ENCODE data around the gene C11orf86.
"Not testable (repeated sequence)": the region's sequence is repeated elsewhere in the genome, so short reads cannot be mapped to it uniquely, and the experiment has no call there.

Gene C11orf86

GRCh38 chr11:66981976-66982578, 7.0 kb downstream of the C11orf86 start:
- DNase-seq (ENCODE audit: insufficient read length) = no peak
- no peak for TF ChIP-seq POLR2A (IDR thresholded peaks at IDR 0.05; ENCODE audit: low read depth, low read length)
- no peak for TF ChIP-seq TAF1 (IDR thresholded peaks at IDR 0.05; ENCODE audit: borderline replicate concordance, low read depth, low read length)
- TF ChIP-seq POLR2AphosphoS5 (IDR thresholded peaks at IDR 0.05; ENCODE audit: low read depth, low read length) = no peak
- FAIRE-seq = peak; percentile 54

GRCh38 chr11:66983275-66983924, 8.3 kb downstream of the C11orf86 start:
- no peak for FAIRE-seq
- DNase-seq (ENCODE audit: insufficient read length) = no peak
- TF ChIP-seq TAF1 (IDR thresholded peaks at IDR 0.05; ENCODE audit: borderline replicate concordance, low read depth, low read length) (no peak), POLR2AphosphoS5 (IDR thresholded peaks at IDR 0.05; ENCODE audit: low read depth, low read length) (no peak), POLR2A (IDR thresholded peaks at IDR 0.05; ENCODE audit: low read depth, low read length) (no peak)

GRCh38 chr11:66985508-66986177, 10.5 kb downstream of the C11orf86 start:
- DNase-seq (ENCODE audit: insufficient read length) = no peak
- FAIRE-seq = no peak
- TF ChIP-seq TAF1 (IDR thresholded peaks at IDR 0.05; ENCODE audit: borderline replicate concordance, low read depth, low read length) = no peak
- no peak for TF ChIP-seq POLR2AphosphoS5 (IDR thresholded peaks at IDR 0.05; ENCODE audit: low read depth, low read length)
- TF ChIP-seq POLR2A (IDR thresholded peaks at IDR 0.05; ENCODE audit: low read depth, low read length) = no peak

- no peak for DNase-seq (ENCODE audit: insufficient read length)
- no peak for TF ChIP-seq POLR2A (IDR thresholded peaks at IDR 0.05; ENCODE audit: low read depth, low read length)
- no peak for TF ChIP-seq TAF1 (IDR thresholded peaks at IDR 0.05; ENCODE audit: borderline replicate concordance, low read depth, low read length)
- no peak for TF ChIP-seq POLR2AphosphoS5 (IDR thresholded peaks at IDR 0.05; ENCODE audit: low read depth, low read length)
- no peak for FAIRE-seq
Measured at GRCh38 chr11:66986178-66986545, 11.1 kb downstream of the C11orf86 start.

- DNase-seq (ENCODE audit: insufficient read length) = no peak
- no peak for FAIRE-seq
- TF ChIP-seq TAF1 (IDR thresholded peaks at IDR 0.05; ENCODE audit: borderline replicate concordance, low read depth, low read length) (no peak), POLR2AphosphoS5 (IDR thresholded peaks at IDR 0.05; ENCODE audit: low read depth, low read length) (no peak), POLR2A (IDR thresholded peaks at IDR 0.05; ENCODE audit: low read depth, low read length) (no peak)
Measured at GRCh38 chr11:66987158-66987620, 12.1 kb downstream of the C11orf86 start.

- TF ChIP-seq POLR2A (IDR thresholded peaks at IDR 0.05; ENCODE audit: low read depth, low read length) (no peak), POLR2AphosphoS5 (IDR thresholded peaks at IDR 0.05; ENCODE audit: low read depth, low read length) (no peak), TAF1 (IDR thresholded peaks at IDR 0.05; ENCODE audit: borderline replicate concordance, low read depth, low read length) (no peak)
- FAIRE-seq (no peak), DNase-seq (ENCODE audit: insufficient read length) (no peak)
Measured at GRCh38 chr11:66987924-66988637, 13.0 kb downstream of the C11orf86 start.

GRCh38 chr11:66988741-66989140, 13.6 kb downstream of the C11orf86 start:
- not testable (repeated sequence) for DNase-seq (ENCODE audit: insufficient read length); FAIRE-seq

- not testable (repeated sequence) for DNase-seq (ENCODE audit: insufficient read length); FAIRE-seq
Measured at GRCh38 chr11:66989360-66989759, 14.3 kb downstream of the C11orf86 start.

- FAIRE-seq (no peak), DNase-seq (ENCODE audit: insufficient read length) (no peak)
- TF ChIP-seq POLR2AphosphoS5 (IDR thresholded peaks at IDR 0.05; ENCODE audit: low read depth, low read length) (no peak), TAF1 (IDR thresholded peaks at IDR 0.05; ENCODE audit: borderline replicate concordance, low read depth, low read length) (no peak), POLR2A (IDR thresholded peaks at IDR 0.05; ENCODE audit: low read depth, low read length) (no peak)
Measured at GRCh38 chr11:66992041-66992440, 16.9 kb downstream of the C11orf86 start.

- no peak for TF ChIP-seq POLR2AphosphoS5 (IDR thresholded peaks at IDR 0.05; ENCODE audit: low read depth, low read length)
- TF ChIP-seq TAF1 (IDR thresholded peaks at IDR 0.05; ENCODE audit: borderline replicate concordance, low read depth, low read length) = no peak
- TF ChIP-seq POLR2A (IDR thresholded peaks at IDR 0.05; ENCODE audit: low read depth, low read length) = no peak
- DNase-seq (ENCODE audit: insufficient read length) = no peak
- FAIRE-seq = no peak
Measured at GRCh38 chr11:66996609-66997273, 21.6 kb downstream of the C11orf86 start.

- DNase-seq (ENCODE audit: insufficient read length) (no peak), FAIRE-seq (no peak)
- TF ChIP-seq POLR2AphosphoS5 (IDR thresholded peaks at IDR 0.05; ENCODE audit: low read depth, low read length) (no peak), POLR2A (IDR thresholded peaks at IDR 0.05; ENCODE audit: low read depth, low read length) (no peak), TAF1 (IDR thresholded peaks at IDR 0.05; ENCODE audit: borderline replicate concordance, low read depth, low read length) (no peak)
Measured at GRCh38 chr11:66999555-66999954, 24.5 kb downstream of the C11orf86 start.
